ENCODE results near the gene NTMT1.

DNA sequence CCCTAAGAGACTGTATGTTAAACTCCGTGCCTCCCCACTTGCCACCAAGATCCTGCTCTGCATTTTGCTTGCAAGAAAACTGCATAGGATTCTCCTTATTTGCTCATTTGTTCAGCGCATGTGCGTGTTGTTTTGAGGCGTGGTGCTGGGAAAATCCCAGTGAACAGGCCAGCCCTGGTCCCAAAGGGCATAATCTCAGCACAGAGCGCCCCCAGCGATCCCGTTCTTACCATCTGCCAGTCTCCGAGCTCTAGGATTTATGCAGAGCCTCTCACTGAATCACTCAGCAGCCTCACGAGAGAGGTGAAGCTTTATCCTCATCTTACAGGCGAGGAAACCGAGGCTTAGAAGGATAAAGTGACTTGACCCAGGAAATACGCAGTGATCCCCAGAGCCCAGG lies 51.0 kb downstream of the NTMT1 start:
- TF ChIP-seq, protein P1, sequence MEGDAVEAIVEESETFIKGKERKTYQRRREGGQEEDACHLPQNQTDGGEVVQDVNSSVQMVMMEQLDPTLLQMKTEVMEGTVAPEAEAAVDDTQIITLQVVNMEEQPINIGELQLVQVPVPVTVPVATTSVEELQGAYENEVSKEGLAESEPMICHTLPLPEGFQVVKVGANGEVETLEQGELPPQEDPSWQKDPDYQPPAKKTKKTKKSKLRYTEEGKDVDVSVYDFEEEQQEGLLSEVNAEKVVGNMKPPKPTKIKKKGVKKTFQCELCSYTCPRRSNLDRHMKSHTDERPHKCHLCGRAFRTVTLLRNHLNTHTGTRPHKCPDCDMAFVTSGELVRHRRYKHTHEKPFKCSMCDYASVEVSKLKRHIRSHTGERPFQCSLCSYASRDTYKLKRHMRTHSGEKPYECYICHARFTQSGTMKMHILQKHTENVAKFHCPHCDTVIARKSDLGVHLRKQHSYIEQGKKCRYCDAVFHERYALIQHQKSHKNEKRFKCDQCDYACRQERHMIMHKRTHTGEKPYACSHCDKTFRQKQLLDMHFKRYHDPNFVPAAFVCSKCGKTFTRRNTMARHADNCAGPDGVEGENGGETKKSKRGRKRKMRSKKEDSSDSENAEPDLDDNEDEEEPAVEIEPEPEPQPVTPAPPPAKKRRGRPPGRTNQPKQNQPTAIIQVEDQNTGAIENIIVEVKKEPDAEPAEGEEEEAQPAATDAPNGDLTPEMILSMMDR (conservative IDR thresholded peaks at IDR 0.05; ENCODE audit: low read depth, low read length): no peak
- TF ChIP-seq EZH2 (IDR thresholded peaks at IDR 0.05; ENCODE audit: low read length, unreplicated experiment) (no peak), EZH2phosphoT487 (IDR thresholded peaks at IDR 0.05; ENCODE audit: borderline replicate concordance, low read length) (no peak)

Measured in PC-3 (cell line).